K562 (cell line): ENCODE data around the gene CLSTN2. TPM values are rescaled to one million over a fixed set of nuclear protein-coding genes. Genes with fewer than 3 reads are reported as not detected.

Source experiments
- CBX1 ChIP-seq: sonication (generic); IDR thresholded peaks from 2 replicates; pipeline ENCODE4 v1.6.1; 2016; ENCODE audit warnings: antibody characterized with exemption, low read depth, mild to moderate bottlenecking
- CHD7 ChIP-seq: fragments of 200-600 bp; sonication (generic); IDR thresholded peaks from one replicate; pipeline ENCODE4 v1.6.1; 2012; ENCODE audit warnings: mild to moderate bottlenecking, low read depth, low read length, inconsistent platforms
- CTCF ChIP-seq, 3 experiments: IDR thresholded peaks in 2 of 3; conservative IDR thresholded peaks in 1 of 3; 2 replicates each; pipeline ENCODE4 v1.5.1; 2011 to 2012; ENCODE audit warnings: low read length in 3 of 3, mild to moderate bottlenecking in 3 of 3, control low read depth in 2 of 3, improper control_type of control experiment in 1 of 3, inconsistent platforms in 1 of 3, low read depth in 1 of 3, mixed read lengths in 1 of 3, moderate library complexity in 1 of 3; ENCODE audit not compliant: insufficient read depth in 2 of 3
- DIDO1 ChIP-seq: fragments of 450-650 bp; IDR thresholded peaks from 2 replicates; pipeline ENCODE4 v1.6.1; 2016; ENCODE audit warnings: low read depth, missing biosample characterization, missing genetic modification characterization
- DPF2 ChIP-seq: fragments of 450-650 bp; IDR thresholded peaks from 2 replicates; pipeline ENCODE4 v1.6.1; 2016
- GABPB1 ChIP-seq: sonication (generic); formaldehyde crosslinking; IDR thresholded peaks from 2 replicates; pipeline ENCODE4 v1.8.0; 2022; ENCODE audit warnings: mild to moderate bottlenecking, missing genetic modification reagents
- MTA3 ChIP-seq: fragments of 450-650 bp; formaldehyde crosslinking; IDR thresholded peaks from 2 replicates; pipeline ENCODE4 v1.6.1; 2017; ENCODE audit warnings: mild to moderate bottlenecking, borderline replicate concordance
- polyA plus RNA-seq, 8 experiments: library from polyadenylated mRNA; depleted of rRNA in 4 of 8; stranded (reverse) in 5 of 8; unstranded in 3 of 8; fragments of >200 nt; fragmentation: Nextera tagmentation in 2 of 8; fragmentation: Illumina TruSeq in 1 of 8; extraction: Ambion mirVana in 2 of 8; extraction: Trizol in 1 of 8; gene quantifications; 2 replicates each; pipeline versions ENCODE4 v1.2.1 to v1.2.3, GENCODE V29; 2011 to 2014; ENCODE audit warnings: inconsistent platforms in 1 of 8, missing spikeins in 1 of 8
- total RNA-seq, 7 experiments: library from RNA; depleted of rRNA in 6 of 7; stranded (reverse); fragments of >200 nt in 6 of 7; fragmentation: Illumina TruSeq in 2 of 7; extraction: Trizol in 2 of 7; gene quantifications; 2 replicates each; pipeline versions ENCODE4 v1.2.1 to v1.2.3, GENCODE V29; 2011 to 2021; ENCODE audit warnings: low replicate concordance in 1 of 7

Gene CLSTN2
- total and polyA plus RNA-seq, 9 of the 15 experiments (the other 6 are each of a cell fraction or from before 2014, with no cell fraction given): 0.02 to 0.04 (median 0.04) TPM; not detected in 6

GRCh38 chr3:140196970-140197369 is 262.0 kb downstream of the CLSTN2 start (continued):
- TF ChIP-seq CHD7 (no peak), GABPB1 (no peak), CTCF (IDR thresholded peaks at IDR 0.05 in 2 of 3, conservative IDR thresholded peaks at IDR 0.05 in 1 of 3; ENCODE audit: insufficient read depth in 2 of 3, low read depth in 1 of 3, low read length in 3 of 3) (no peak), CBX1 (no peak), DPF2 (no peak), MTA3 (no peak), DIDO1 (tag) (no peak)
